Activated CD8-positive, alpha-beta memory T cell treated with anti-CD3 and anti-CD28 coated beads for 1 hour (primary cell): ENCODE data around the gene GTF2A2.
"Not testable (repeated sequence)": the region's sequence is repeated elsewhere in the genome, so short reads cannot be mapped to it uniquely, and the experiment has no call there.

Experiments
- DNase-seq, 2 donors: peaks; one replicate each; pipeline ENCODE4 v3.0.0-alpha.2; 2020; ENCODE audit warnings: low read depth in 1 of 2; ENCODE audit errors: extremely low read depth in 1 of 2

The GTF2A2 gene, protein sequence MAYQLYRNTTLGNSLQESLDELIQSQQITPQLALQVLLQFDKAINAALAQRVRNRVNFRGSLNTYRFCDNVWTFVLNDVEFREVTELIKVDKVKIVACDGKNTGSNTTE

DNA sequence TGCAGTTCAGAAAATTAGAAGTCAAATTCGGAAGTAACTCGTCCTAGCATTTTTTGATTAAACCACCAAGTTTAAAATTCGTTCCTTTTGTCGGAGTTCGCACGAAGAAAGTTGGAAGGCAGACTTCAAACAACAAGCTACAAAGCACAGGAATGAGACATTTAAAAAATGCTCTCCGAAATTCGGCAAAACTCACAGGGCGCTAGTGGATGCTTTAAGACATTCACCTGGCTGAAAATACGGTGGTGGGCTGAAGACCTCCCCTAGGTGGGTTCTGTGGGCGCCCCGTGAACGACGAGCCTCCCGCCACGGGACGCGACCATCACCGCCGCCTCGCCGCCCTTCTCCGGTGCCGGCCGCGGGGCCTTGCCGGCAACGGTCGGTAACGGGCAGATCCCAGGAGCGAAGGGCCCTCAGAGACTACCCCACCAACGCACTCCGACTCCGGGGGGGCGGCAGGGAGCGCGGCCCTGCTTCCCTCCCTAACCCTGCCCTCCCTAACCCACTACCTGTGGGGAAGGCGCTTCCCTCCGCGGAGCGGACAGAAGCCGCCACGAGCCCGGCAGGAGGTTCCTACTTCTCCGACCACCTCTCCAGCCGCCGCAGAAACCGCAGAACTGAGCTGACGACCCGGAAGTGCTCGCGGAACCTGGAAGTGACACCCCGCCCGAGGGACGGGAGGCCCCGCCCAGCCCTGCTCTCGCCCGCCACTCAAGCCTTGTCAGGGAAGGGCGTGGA, at the start of gene GTF2A2:
GTF2A2 (minus strand) TSS at position 619 of the 738 bp plus-strand sequence. CDS start 5,238 bp downstream, outside the sequence.
- DNase-seq = peak; percentile 70 to 90

DNA sequence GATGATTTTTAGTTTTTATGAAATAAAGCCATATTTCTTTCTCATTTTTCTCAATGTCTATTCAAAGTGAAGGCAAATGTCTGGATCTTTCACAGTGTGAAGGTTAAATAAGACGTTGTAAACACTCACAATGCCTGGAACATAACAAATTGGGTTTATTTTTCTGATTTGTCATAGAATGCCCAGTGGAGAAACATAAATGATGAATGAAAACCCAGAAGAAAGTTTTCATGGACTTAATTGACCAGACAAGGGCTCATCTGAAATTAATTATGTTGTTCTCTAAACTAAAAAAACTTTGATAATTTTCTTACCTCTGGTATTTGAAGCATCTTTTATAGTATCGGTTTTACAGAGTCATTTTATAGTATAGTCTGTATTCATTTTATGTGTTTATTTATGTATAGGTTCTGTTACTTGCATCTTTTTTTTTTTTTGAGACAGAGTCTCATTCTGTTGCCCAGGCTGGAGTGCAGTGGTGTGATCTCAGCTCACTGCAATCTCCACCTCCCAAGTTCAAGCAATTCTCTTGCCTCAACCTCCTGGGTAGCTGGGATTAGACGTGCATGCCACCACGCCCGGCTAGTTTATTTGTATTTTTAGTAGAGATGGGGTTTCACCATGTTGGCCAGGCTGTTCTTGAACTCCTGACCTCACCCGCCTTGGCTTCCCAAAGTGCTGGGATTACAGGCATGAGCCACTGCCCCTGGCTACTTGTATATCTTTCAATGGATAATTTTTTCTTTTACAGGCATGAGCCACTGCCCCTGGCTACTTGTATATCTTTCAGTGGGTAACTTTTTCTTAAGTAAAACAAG, 46.9 kb upstream of the GTF2A2 start:
- no peak for DNase-seq

DNA sequence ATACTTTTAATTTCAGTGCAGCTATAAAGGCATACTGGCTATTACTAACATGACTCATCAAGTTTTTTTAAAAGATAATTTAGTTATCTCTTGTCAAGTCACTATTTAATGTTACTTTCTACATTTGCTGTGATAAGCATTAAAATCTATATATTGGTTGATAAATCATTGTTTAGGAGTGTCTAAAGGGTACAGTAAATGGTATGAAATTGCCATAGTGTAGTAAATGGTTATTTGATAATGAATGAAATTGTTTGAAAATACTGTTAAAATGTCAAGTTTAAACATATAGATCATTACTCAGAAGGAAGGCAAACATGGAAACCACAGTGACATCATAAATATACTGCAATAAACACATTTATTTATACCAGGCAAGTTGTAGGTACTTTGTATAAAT, 45.0 kb upstream of the GTF2A2 start:
- DNase-seq = no peak

DNA sequence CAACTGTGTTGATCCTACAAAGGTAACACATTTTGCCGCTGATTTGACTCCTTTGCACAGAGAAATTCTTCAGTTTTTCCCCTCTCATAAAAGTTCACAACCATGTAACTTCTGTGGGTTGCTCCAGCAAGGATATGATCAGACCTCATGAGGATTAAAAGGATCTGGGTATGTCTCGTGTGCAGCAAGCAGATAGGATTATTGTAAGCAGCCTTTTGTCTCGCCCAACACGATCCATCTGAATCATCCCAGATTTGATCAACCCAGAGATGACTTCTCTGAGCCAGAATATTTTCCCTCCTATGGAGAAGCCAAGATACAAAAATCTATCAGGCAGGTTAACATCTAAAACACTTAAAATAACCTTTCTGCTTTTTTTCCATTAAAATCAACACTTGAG, 44.6 kb upstream of the GTF2A2 start:
- no peak for DNase-seq

DNA sequence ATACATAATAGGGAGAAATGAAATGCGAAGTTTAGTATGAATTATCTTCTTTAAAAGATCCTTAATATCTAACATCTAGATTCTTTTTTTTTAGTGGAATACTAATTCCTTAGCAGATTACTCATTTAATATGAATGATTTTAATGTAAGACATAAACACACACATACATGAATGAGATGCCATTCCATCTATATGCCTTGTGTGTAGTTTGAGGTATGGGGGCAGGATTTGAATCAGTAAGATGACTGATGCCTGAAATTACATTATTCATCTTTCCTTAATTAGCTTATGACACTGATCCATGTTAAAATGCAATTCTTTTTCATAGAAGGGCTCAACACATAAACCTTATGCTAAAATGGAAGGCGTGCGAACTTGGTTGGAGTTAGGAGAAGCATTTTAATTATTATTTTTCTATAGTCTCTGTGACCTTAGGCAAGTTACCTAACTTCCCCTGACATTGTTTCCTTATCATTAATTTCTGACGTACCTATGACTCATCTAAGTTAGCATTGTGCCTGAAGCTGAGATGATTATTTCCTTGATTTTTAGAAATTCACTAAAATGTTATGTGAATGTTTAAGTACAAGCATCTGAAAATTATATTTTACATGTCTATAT, 42.6 kb upstream of the GTF2A2 start:
- no peak for DNase-seq

DNA sequence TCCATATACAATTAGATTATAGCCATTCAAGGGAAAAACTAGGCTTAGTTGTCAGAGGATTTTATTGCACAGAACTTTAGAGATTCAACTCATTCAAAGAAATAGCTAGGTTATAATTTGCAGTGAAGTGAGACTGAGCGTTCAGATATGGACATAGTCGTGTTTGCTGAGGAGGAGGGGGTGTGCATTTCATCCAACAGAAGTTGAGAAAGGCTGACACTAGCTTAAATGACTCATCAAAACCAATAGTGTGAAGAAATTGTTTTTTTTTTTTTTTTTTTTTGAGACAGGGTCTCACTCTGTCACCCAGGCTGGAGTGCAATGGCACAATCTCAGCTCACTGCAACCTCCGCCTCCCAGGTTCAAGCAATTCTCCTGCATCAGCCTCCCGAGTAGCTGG, 40.8 kb upstream of the GTF2A2 start:
- DNase-seq = not testable (repeated sequence)

DNA sequence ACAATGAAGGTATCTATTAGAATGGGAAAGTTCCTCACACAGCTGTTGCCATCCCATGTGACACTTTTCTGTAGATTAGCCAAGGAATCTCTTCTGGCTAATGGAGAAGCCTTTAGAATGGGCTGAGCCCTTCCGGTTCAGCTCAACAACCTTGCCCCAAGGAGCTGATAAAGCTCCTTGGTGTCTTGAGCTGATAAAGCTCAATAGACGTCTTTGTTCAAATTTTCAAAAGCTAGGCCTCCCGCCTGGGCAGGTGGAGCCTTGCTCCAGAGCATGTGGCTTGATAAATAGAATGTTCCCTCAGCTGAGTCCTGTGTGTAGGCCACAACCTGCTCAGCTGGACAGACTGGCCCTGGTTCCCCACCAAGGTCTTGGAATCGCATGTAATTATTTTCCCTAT, 39.0 kb upstream of the GTF2A2 start:
- DNase-seq = no peak

DNA sequence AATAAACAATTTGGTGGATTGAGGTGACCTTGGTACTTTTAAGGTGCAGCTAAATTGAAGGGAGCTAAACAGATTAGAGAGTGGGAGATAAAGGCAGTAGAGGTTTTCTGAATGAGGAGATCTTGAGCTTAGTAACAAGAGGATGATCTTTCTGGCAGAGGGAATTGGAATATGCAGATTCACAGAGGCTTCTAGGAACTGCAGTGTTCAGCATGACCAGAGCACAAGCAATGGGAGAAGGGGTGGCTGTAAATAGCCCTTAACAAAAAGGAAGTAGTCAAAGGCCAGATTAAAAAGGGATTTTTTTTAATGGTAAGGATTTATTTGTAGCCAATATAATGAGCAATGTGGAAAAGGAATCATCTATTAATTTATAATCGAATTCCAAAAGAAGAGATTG, 37.5 kb upstream of the GTF2A2 start:
- no peak for DNase-seq

DNA sequence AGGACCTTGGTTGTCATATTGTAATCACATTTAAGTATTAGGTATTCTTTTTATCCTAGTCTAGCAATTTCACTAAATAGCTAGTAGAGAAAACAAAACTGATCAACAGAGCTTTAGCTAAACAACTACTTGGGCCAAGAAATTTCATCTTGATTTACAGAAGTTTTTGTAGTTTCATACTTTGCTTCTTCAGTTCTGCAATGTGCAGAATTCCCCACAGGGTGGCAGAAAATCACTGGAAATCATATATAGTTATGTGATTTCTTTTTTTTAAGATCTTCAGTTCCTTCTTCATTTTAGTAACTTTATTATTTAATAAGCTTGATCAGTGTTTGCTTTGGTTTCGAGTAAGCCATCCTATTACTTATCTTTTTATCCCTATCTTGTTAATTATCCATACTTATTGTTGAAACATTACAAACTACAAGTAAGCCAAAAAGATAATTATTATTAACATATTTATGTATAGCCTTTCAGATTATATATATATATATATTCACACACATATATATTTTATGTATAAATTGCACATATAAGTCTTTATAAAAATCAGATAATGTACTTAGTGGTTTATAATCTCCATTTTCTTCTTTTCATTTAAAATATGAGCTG, 34.0 kb upstream of the GTF2A2 start:
- no peak for DNase-seq

DNA sequence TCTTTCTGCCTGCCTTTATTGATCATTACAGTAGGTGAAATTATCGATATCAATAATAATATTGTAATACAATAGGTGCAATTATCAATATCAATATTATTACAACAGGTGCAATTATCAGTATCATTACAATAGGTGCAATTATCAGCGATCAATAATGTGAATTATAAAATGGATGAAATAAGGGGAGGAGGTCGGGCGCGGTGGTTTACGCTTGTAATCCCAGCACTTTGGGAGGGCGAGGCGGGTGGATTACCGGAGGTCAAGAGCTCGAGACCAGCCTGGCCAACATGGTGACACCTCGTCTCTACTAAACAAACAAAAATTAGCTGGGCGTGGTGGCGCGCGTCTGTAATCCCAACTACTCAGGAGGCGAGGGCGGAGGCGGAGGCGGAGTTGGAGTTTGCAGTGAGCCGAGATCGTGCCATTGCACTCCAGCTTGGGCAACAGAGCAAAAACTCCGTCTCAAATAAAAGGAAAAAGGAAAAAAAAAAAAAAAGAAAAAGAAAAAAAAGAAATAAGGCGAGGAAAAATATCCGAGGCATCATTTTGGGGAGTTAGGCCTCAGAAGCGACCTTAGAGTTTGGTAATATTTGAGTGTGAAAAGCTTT, 32.4 kb upstream of the GTF2A2 start:
- DNase-seq = peak; percentile 15 to 35

DNA sequence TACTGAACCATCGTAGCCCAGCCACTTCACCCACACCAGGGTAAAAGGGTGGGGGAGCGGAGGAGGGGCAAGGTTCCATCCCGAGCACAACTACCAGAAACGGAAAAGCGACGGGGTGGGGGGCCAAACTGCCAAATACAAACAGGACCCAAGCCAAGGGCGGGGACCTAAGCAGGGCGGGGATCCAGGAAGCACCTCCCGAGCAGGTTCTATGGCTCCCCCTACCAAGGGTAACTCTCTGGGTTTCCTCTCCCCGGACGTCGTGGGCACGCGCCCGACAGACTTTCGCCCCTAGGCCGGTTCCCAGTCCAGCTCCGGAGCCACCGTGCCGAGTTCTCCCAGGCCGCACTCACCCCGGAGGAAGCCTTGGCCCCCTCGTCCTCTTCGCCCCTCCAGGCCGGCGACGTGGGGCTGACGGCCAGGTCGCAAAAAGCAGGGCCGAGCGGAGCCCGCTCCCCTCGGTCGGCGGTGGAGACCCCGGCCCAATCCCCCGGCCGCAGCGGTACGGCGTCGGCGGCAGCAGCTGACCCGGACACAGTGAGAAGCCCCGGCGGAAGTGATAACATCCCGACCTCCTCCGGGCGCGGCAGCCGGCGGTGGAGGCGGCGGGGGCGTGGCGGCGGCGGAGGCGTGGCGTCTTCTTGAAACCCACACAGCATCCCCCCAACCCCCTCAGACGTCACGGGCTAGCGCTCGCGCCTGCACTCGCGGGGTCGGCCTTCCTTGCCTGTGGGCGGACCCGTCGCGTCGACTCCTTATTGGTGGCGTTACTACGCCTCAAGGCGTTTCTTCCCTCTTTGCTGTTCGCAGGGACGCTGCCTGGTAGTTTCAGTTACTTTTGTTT, 31.7 kb upstream of the GTF2A2 start, which contains the start of gene BNIP2:
BNIP2 (minus strand) TSS at position 539 of the 844 bp plus-strand sequence. CDS start 6,863 bp downstream, outside the sequence.
- DNase-seq = peak; percentile 97 to 99

DNA sequence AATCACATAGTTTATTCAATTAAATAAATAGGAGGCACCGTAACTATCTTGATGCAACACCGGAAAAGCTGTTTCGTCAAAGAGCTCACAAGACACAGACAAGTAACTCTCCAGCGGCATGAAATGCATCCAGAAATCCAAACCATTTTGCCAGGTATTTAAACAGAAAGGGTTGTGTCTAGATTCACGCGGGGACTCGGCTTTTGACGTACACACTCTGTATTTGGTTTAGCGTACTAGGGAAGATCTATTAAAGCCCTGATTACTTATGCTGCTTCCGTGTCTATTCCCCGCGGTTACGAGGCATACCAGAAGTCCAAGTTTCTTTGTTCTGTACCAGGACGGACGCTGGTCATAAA, 31.1 kb upstream of the GTF2A2 start:
- DNase-seq = no peak

DNA sequence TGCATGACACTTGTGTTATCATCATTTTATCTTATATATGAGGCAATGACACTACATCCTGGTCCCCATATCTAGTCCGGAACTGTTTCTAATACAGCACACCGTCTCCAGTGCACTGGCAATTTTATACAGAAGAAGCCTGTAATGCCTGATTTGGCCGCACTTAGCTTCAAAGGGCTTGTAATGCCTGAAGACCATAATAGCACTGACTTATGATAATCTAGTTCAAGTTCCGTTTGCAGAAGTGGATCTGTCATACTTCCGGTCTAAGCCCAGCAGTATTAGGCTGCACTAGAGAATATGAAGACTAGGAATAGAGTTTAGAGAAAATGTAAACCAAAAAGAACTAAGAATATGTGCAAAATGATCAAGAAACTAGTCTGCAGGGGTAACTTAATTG, 30.5 kb upstream of the GTF2A2 start:
- no peak for DNase-seq

DNA sequence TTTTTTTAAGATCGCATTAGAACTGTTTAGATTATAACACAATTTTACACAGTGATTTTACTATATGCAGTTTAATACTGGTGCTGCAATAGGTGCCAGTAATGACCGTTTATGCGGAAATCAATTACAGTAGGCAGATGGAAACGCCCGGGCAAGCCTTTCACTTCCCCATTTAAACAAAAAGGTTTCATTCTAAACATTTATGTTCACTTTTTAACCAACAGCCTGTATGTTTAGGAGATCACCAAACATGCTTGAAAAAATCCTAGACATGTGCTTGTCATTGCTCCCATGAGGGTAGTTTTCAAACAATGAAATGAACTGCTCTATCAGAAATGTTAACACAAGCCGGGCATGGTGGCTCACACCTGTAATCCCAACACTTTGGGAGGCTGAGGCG, 29.1 kb upstream of the GTF2A2 start:
- DNase-seq = no peak

DNA sequence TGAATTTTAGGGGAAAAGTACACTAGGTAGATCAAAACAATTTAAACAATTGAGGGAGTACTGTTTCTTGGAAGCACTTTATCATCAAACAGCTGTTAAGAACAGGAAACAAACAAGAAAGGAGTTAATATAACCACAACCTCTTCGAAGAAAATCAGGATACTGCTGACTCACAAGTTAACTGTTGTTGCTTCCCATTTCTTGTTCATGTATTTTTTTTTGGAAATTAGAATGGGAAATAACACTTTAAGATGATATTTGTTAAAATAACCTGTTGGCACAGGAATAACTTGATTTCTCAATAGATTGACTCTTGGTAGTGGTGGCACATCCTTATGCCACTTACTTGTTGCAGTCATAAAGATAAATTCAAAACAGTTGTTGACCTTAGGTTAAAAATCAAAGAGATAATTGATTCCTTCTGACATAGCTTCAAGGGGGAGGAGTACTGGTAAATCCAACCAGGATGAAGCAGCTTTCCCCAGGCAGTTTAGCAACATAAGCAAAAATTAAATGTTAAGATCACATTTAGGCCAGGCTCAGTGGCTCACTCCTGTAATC, 28.5 kb upstream of the GTF2A2 start:
- DNase-seq = no peak

DNA sequence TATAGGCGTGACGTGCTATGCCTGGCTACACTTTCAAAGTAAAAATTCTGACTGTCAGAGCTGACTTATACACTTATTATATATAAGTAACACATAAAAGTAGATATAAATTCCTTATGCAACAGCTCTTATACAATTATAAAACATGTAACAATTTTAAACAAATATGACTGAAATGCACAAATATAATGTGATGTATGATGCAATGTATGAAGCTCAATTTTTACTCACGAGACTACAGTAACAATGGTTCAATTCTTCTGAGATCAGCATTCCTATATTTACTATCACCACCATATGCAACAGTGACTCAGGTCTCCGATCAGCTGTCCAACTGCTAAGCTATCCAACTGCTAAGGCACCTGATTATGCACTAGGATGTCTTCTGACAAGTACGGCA, 23.6 kb upstream of the GTF2A2 start:
- DNase-seq = no peak

DNA sequence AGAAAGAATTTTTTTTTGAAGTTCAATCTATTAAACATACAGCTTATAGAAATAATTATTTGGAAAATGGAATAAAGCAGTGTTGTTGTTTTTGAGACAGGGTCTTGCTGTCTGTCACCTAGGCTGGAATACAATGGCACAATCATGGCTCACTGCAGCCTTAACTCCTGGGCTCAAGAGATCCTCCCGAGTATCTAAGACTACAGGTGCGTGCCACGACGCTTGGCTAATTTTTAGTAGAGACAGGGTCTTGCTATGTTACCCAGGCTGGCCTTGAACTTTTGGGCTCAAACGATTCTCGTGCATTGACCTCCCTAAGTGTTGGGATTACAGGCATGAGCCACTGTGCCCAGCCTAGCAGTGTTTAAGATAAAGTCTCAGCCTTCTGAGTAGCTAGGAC, 23.0 kb upstream of the GTF2A2 start:
- no peak for DNase-seq

DNA sequence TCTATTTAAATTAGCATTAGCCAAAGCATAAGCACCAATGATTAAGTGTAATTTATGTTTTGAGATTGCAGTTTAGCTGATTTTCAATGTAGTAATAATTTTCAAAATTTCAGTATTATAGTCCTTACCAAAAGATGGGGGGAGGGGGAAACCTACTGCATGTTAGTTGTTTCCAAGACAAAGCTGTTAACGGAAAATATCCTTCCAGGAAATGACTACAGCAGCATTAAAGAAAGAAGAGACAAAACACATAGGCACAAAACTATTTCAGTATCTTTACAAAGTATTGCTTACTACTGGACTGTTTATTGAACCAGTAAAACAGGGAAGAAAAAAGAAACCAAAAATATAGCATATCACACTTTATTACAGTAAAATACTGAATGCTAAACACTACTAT, 21.3 kb upstream of the GTF2A2 start:
- no peak for DNase-seq

DNA sequence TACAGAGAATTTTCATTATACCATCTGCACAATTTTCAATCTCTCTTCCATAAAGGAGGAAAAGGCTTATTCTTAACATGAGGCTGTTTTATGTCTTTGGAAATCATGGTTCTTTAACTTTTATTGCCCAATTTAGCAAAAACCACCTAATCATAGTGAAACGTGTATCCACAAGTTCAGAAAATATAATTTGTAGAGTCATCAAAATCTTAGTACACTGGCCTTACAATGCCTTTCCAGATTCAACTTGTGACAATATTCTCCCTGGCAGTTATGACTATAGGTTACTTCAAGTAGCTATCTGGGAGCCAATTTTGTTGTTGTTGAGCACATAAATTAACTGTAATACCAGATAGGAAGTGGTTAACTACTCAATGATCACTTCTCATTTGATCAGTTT, 20.9 kb upstream of the GTF2A2 start:
- DNase-seq = no peak
